Measurements from ENCODE around the gene ICE1.
"Not testable (repeated sequence)": the region's sequence is repeated elsewhere in the genome, so short reads cannot be mapped to it uniquely, and the experiment has no call there.

The ICE1 gene

GRCh38 chr5:5404381-5404780 is 18.1 kb upstream of the ICE1 start:
- DNase-seq = no peak

- DNase-seq = no peak
Measured at GRCh38 chr5:5405441-5405840, 17.0 kb upstream of the ICE1 start.

GRCh38 chr5:5407924-5408323 is 14.6 kb upstream of the ICE1 start:
- no peak for DNase-seq

GRCh38 chr5:5409151-5409810 is 13.2 kb upstream of the ICE1 start:
- no peak for DNase-seq

GRCh38 chr5:5413856-5414255 is 8.6 kb upstream of the ICE1 start:
- not testable (repeated sequence) for DNase-seq

GRCh38 chr5:5414999-5415398 is 7.5 kb upstream of the ICE1 start:
- DNase-seq = no peak

GRCh38 chr5:5416733-5417132 is 5.7 kb upstream of the ICE1 start:
- no peak for DNase-seq

GRCh38 chr5:5418006-5418405 is 4.5 kb upstream of the ICE1 start:
- no peak for DNase-seq

GRCh38 chr5:5418764-5419163 is 3.7 kb upstream of the ICE1 start:
- no peak for DNase-seq

- peak; percentile 79 for DNase-seq
Measured at GRCh38 chr5:5419291-5420210, 2.9 kb upstream of the ICE1 start.

- DNase-seq = no peak
Measured at GRCh38 chr5:5420251-5420650, 2.2 kb upstream of the ICE1 start.

GRCh38 chr5:5421149-5421960 is 1.1 kb upstream of the ICE1 start:
- no peak for DNase-seq

GRCh38 chr5:5422819-5423515 is 490 bp downstream of the ICE1 start:
- no peak for DNase-seq

GRCh38 chr5:5423586-5423985 is 1.1 kb downstream of the ICE1 start:
- DNase-seq = no peak

GRCh38 chr5:5424736-5425135 is 2.3 kb downstream of the ICE1 start:
- no peak for DNase-seq

GRCh38 chr5:5430136-5430535 is 7.7 kb downstream of the ICE1 start:
- DNase-seq = no peak

- DNase-seq = peak; percentile 29
Measured at GRCh38 chr5:5432020-5432707, 9.7 kb downstream of the ICE1 start.

- no peak for DNase-seq
Measured at GRCh38 chr5:5436203-5436760, 13.8 kb downstream of the ICE1 start.

GRCh38 chr5:5437227-5438172 is 15.0 kb downstream of the ICE1 start:
- no peak for DNase-seq

GRCh38 chr5:5451863-5452262 is 29.4 kb downstream of the ICE1 start:
- no peak for DNase-seq
